Glutamatergic neuron (in vitro differentiated cells): ENCODE data around the gene PSMD1. TPM values are rescaled to one million over a fixed set of nuclear protein-coding genes. Genes with fewer than 3 reads are reported as not detected.

Experiments
- DNase-seq: peaks from one replicate; pipeline ENCODE4 v3.0.0; 2022
- H3K27ac Mint-ChIP-seq: one replicate; pipeline ENCODE4 v1.8.0; 2020; ENCODE audit warnings: mild to moderate bottlenecking, mixed read lengths, inconsistent platforms; ENCODE audit not compliant: unreplicated experiment
- H3K27me3 Mint-ChIP-seq: one replicate; pipeline ENCODE4 v1.8.0; 2020; ENCODE audit warnings: mild to moderate bottlenecking, moderate library complexity, mixed read lengths, inconsistent platforms; ENCODE audit not compliant: unreplicated experiment
- H3K36me3 Mint-ChIP-seq: one replicate; pipeline ENCODE4 v1.8.0; 2020; ENCODE audit warnings: mild to moderate bottlenecking, mixed read lengths, inconsistent platforms; ENCODE audit not compliant: unreplicated experiment
- H3K4me1 Mint-ChIP-seq: one replicate; pipeline ENCODE4 v1.8.0; 2020; ENCODE audit warnings: mild to moderate bottlenecking, low read depth, mixed read lengths, inconsistent platforms; ENCODE audit not compliant: unreplicated experiment
- H3K4me3 Mint-ChIP-seq: one replicate; pipeline ENCODE4 v1.8.0; 2020; ENCODE audit warnings: mild to moderate bottlenecking, mixed read lengths, inconsistent platforms; ENCODE audit not compliant: unreplicated experiment
- H3K9me3 Mint-ChIP-seq: one replicate; pipeline ENCODE4 v1.8.0; 2020; ENCODE audit warnings: mild to moderate bottlenecking, moderate library complexity, mixed read lengths, inconsistent platforms; ENCODE audit not compliant: unreplicated experiment
- CTCF ChIP-seq: fragments of 200-600 bp; sonication (generic); IDR thresholded peaks from one replicate; pipeline ENCODE4 v1.5.0; 2021; ENCODE audit not compliant: partially characterized antibody, unreplicated experiment
- total RNA-seq: library from RNA; stranded (reverse); fragmentation: NEBNext Ultra II Directional; extraction: Animal tissue kit (Norgen Biotek cat#: 25700); gene quantifications from one replicate; pipeline ENCODE4 v1.2.1, GENCODE V29; 2021; ENCODE audit not compliant: unreplicated experiment

PSMD1 gene
- total RNA-seq, 1 donor from 2014 or later, result 126 TPM

DNA sequence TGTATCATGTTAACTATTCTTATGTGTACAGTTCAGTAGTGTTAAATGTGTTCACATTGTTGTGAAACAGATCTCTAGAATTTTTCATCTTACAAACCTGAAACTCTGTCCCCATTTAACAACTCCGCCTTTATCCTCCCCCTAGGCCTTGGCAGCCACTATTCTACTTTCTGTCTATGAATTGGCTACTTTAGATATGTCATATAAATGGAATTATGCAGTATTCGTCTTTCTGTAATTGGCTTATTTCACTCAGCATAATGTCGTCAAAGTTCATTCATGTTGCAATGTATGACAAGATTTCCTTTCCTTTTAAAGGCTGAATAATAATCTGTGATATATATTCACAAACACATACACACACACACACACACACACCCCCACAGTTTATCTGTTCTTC is 154.1 kb downstream of the PSMD1 start:
- no peaks in the 10 kb centered on the region for H3K36me3 Mint-ChIP-seq
- no peak for DNase-seq
- no peaks in the 10 kb centered on the region for H3K4me1 Mint-ChIP-seq
- no peak for TF ChIP-seq CTCF
- H3K27ac Mint-ChIP-seq, result no peak overlapping the region
- no peak overlapping the region for H3K4me3 Mint-ChIP-seq
- H3K27me3 Mint-ChIP-seq, result no peaks in the 10 kb centered on the region
- no peaks in the 10 kb centered on the region for H3K9me3 Mint-ChIP-seq

GRCh38 chr2:231211486-231211885 is 154.8 kb downstream of the PSMD1 start:
- Mint-ChIP-seq H3K36me3 (no peaks in the 10 kb centered on the region), H3K27me3 (no peaks in the 10 kb centered on the region), H3K27ac (no peak overlapping the region), H3K4me1 (no peaks in the 10 kb centered on the region), H3K9me3 (no peaks in the 10 kb centered on the region), H3K4me3 (no peak overlapping the region)
- TF ChIP-seq CTCF, result no peak
- no peak for DNase-seq

- H3K9me3 Mint-ChIP-seq, result no peaks in the 10 kb centered on the region
- no peak overlapping the region for H3K27ac Mint-ChIP-seq
- H3K27me3 Mint-ChIP-seq, result no peaks in the 10 kb centered on the region
- no peak for TF ChIP-seq CTCF
- no peaks in the 10 kb centered on the region for H3K4me1 Mint-ChIP-seq
- H3K36me3 Mint-ChIP-seq, result no peaks in the 10 kb centered on the region
- DNase-seq, result no peak
- no peak overlapping the region for H3K4me3 Mint-ChIP-seq
Measured at GRCh38 chr2:231212329-231212845, 155.7 kb downstream of the PSMD1 start.

GRCh38 chr2:231213931-231214642 is 157.4 kb downstream of the PSMD1 start:
- Mint-ChIP-seq H3K4me1 (no peaks in the 10 kb centered on the region), H3K4me3 (no peak overlapping the region), H3K36me3 (no peaks in the 10 kb centered on the region), H3K27ac (no peak overlapping the region), H3K9me3 (no peaks in the 10 kb centered on the region), H3K27me3 (no peaks in the 10 kb centered on the region)
- no peak for DNase-seq
- TF ChIP-seq CTCF, result no peak

GRCh38 chr2:231218366-231218765 is 161.7 kb downstream of the PSMD1 start:
- Mint-ChIP-seq H3K27ac (no peak overlapping the region), H3K9me3 (no peaks in the 10 kb centered on the region)
- no peak for DNase-seq

More at GRCh38 chr2:231218366-231218765, 161.7 kb downstream of the PSMD1 start:
- H3K36me3 Mint-ChIP-seq, result peaks cover 9% of the 10 kb centered on the region
- no peak for TF ChIP-seq CTCF
- no peak overlapping the region for H3K4me3 Mint-ChIP-seq
- peaks cover 3% of the 10 kb centered on the region for H3K27me3 Mint-ChIP-seq
- H3K4me1 Mint-ChIP-seq, result no peaks in the 10 kb centered on the region
